Measurements from ENCODE around the gene ACE.
A peak's percentile ranks its signal among the peaks of the same experiment; 100 is the strongest.

The ACE gene

DNA sequence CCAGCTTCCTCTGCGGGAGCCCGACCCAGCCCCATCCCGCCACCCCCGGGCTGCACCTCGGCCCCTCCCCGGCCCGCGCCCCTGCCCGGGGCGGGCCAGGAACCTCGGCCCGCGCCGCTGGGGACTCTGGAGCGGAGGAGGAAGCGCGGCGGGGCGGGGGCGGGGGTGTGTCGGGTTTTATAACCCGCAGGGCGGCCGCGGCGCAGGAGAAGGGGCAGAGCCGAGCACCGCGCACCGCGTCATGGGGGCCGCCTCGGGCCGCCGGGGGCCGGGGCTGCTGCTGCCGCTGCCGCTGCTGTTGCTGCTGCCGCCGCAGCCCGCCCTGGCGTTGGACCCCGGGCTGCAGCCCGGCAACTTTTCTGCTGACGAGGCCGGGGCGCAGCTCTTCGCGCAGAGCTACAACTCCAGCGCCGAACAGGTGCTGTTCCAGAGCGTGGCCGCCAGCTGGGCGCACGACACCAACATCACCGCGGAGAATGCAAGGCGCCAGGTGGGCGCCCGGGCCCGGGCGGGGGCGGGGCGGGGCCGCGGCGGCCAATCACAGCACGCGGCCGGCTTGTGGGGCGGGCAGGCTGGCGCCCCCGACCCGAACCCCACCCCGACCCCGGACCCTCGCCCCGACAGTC lies at the start of gene ACE:
ACE (plus strand) TSS at position 208 of the 626 bp plus-strand sequence; CDS start at position 242, 34 bp downstream.
- no peak for DNase-seq (ENCODE audit: low spot score)

DNA sequence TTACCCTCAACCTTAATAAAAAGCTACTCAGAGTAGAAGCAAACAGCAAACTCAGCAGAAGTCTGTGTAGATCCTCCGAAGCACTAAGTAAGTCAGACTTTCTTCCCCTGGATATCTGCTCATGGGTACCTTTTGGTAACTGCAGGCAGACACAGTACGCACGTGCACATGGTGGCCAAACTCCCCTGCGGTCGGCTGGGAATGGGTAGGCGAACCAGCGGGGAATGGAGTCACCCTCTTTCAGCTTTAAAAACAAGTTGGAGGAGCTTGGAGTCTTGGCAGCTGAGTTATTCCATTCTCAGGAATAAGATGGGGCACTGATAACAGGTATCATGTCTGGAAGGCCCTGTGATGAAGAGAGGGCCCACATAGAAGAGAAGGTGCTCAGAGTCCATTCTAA lies 47.1 kb upstream of the ACE start:
- no peak for DNase-seq (ENCODE audit: low spot score)

DNA sequence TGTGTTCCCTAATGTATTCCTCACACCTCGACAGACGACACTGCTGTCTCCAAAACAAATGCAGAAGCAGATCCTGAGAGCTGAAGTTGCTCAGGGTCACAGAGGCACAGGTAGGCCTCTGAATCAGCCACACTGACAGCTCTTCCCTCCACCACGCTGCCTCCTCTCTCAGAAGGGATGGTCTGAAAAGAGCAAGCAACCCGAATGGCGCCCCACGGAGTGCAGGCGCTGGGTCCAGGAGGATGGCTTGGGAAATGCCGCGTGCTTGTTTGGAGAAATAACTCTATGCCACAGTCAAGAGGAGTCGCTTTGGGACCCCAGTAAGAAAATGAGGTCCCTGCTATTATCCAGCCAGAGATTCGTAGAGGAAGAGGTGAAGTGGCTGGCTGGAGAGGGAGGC lies 46.6 kb upstream of the ACE start:
- no peak for DNase-seq (ENCODE audit: low spot score)

DNA sequence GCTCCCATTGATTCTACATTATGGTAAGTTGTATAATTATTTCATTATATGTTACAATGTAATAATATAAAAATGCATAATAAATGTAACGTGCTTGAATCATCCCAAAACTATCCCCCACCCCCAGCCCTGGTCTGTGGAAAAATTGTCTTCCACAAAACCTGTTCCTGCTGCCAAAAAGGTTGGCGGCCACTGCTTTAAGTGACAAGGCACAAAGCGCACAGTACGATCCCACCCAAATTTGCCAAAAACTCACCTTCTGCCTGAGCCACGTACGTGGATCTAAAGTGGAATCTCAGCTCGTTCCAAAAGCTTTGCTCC lies 45.3 kb upstream of the ACE start:
- DNase-seq (ENCODE audit: low spot score), result no peak

DNA sequence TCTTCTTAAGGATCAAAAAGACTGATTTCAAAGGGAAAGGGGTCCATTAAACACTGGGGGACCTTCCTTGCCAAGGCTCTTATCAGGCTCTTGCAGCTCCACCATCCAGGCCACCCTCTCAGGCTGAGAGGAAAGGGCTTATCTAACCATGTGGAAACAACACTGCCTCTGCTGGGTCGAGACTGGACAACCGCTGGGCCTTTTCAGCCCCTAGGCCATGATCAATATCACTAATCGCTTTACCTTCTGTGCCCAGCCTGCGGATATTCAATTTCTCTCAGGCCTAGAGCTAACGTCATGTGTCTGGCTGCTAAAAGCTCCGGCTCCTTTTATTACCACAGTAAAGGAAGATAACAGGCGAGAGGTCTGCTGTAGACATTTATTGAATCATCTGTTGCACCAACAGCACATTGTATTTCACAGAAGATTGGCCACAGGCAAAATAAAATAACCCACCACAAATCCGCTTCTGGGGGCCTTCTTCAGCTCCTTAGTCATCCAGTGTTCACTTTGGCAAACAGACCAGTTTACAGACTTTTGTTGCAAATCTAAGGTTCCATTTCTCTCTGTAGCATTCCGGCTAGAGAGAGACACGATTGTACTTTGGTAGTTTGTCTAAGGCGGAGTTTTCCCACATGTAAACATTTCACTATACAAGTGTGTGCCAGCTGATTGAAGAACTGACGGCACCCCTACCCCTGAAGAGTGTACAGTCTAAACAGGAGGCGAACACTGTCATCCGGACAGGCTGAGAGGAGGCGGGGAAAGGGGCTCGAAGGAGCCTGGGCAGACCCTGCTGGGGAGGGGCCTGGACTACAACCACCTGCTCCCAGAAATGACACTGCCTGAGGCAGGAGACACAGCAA lies 44.7 kb upstream of the ACE start:
- no peak for DNase-seq (ENCODE audit: low spot score)

DNA sequence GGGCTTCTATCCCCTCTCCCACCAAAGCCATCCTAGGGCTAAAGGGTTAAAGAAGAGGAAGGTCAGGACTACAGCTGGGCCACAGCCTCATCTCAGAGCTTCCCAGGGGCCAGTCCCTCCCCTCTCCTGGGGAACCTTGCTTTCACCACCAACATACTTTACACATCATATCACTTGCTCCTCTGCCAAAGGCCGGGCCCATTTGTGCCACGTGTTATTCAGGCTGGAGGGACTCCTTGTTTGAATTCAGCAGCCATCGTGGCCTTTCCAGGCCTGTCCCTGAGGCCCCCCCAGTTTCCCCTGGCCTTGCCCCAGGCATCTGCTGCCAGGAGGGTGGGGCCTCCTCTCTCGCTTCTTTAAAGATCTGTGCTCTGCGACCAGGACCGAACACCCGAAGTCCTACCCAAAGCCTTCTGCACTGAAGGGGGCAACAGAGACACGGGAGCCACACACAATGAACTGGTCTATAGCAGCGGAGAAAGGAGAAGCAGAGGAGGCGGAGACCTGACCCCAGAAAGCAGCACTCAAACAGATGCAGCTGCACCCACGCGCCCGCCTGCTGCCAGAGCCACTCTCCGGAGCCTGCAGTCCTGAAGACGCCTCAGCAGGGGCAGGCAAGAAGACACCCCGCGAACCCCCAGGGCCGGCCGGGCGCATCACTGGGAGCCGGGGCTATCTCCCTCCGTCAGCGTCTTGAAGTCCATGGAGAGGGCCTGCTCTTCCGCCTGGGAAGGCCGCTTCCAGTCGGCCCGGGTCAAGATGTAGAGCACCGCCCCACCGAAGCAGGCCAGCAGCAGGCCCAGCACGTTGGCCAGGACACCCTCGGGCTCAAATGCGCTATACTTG lies 42.9 kb upstream of the ACE start:
- no peak for DNase-seq (ENCODE audit: low spot score)

DNA sequence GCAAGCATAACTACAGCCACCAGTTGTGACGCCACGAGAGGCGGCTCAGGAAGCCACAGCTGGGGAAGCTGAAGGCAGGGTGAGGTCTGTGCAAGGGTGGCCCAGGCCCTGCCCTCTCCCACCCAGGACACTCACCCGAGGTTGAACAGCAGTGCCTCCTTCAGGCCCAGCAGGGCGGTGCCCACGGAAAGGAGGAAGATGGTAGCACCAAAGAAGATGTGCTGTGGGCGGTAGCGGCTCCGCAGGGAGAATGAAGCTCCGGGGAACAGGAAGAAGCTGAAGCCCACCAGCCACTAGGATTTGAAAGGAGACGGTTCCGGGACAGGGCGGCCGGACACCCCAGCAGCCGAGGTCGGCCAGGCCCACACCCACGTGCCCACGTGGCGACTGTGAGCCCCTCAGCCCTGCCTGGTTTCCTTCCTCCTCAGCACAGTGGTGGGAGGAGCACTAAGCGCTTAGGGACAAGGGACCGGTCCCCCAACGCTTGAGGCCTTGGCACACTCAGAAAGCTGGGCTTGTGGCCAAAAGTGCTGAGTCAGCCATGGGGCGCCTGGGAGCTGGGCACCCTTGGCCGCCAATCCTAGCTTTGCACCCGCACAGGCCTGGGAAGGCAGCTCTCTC lies 41.8 kb upstream of the ACE start:
- peak; percentile 79 for DNase-seq (ENCODE audit: low spot score)

DNA sequence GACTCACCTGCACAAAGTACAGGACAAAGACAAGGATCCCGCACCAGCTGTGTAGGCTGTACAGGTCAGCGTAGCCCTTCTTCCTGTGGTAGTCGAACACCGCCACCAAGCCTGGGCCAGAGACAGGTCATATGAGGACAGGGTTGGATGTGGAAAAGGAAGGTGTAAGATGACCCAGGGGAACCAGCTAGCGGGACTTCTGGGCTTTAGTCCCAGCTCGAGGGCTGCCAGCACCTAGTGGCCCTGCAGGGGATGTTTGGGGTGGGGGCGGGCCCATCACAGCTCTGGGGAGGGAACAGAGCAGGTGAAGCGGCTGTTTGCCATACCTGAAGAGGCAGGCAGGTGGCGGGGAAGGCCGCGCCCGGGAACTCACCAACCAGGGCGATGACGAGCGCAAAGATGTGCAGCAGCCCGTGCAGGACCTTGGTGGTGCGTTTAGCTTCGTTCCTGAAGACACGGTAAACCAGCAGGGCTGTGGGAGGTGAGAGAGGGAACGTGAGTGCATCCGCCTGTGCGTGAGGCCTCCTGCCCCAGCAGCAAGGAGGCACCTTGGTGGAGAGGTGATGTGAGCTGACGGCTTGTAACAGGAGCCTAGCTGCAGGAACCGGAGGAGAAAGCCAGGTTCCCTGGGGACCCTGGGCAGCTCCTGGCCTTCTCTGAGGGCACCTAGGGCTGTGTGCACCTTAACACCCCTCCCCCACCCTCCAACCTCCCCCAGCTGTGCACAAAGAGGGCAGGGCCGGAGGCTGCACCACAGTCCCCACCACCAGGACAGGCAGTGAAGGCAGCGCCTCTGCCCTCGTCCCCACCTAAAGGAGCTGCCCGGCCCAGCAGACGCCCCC lies 41.0 kb upstream of the ACE start:
- no peak for DNase-seq (ENCODE audit: low spot score)

DNA sequence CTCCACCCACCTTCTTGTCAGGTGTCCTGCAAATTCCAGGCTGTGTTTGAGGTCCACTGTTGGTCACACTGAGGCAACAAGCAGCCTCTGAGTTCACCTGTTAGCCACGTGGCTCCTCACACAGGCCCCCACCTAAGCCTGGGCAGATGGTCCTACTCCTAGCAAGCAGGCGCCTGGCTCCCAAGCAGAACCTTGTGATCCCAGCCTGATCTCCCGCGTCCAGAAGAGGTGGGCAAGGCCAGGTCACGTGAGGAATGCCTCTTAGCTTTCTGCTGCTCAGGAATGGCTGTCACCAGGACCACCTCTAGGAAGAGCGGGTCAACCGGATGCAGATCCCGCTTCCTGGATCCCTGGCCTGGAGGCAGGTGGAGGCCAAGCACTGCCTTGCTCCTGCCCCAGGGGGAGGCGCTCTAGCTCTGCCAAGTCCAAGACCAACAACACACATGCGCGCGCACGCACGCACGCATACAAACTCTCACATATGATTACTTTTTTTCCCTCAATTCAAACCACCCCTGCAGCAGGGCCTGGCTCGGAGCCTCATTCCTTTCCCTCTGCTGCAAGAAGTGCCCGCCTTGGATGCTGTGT lies 40.2 kb upstream of the ACE start:
- no peak for DNase-seq (ENCODE audit: low spot score)

DNA sequence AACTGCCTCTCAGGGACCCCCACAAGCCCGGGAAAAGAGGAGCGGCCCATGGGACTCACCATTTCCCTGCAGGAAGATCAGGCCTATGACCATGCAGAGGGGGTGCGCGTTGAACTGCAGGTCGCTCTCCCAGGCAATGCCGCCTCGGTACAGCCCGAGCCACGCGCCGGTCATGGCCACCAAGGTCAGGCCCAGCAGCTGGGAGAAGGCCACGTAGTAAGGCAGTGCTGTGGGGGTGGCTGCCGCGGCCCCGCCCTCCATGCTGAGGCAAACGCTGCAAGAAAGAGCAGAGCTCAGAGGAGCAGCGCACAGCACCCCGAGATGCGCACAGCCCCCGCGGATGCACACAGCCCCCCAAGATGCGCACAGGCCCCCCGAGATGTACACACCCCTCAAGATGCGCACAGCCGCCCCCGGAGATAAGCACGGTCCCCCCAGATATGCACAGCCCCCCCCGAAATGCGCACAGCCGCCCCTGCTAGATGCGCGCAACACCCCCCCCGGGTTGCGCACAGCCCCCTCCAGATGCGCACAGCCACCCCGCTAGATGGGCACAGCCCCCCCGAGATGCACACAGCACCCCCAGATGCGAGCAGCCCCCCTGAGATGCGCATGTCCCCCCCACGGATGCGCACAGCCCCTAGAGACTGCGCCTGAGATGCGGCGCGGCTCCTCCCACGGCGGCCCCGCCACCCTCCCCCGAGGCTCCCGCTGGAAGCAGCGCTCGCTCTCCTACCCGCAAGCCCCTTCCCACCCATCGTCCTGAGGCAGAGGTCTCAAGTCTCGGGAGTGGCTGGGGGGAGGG lies 39.4 kb upstream of the ACE start:
- DNase-seq (ENCODE audit: low spot score), result no peak

DNA sequence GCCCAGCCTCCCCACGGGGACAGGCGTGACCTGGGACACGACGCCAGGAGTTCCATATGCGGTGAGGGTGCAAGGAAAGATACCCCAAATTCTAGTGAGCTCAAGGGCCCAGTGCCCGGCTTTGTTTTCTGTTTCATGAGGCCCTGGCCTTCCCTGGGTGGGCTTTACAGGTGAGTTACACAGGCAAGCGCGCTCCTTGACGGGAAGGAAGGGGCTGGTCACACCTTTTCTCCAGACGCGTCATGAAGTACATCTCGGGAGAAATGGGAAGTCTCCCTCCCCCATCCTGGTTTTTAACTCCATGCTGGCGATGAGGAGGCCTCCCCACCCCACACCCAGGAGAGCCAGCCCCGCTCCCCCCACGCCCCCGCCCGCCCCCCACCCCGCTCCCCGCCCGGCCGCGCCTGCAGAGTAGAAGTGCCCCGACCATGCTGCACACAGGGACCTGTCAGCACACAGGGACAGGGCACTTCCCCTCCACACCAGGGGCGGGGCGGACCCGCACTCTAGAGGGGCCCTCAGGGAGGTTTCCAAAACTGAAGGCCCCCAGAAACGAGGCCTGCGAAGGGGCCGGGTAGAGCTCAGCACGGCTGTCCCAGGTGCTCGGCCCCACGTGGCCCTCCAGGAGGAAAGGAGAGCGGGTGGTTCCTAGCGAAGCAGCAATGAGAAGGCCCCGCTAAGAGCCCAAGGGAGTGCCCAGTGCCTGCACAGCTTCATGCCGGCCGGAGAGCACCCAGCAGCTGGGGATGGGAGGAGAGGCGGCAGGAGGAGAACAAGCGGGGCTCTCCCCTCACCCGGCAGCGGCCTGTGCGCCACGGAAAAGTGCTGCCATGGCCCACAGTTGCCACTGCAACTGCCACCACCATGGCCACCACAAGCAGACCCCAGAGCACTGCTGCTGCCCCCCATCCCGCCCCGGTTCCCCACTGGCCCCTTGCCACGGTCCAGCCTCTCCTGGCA lies 38.5 kb upstream of the ACE start:
- no peak for DNase-seq (ENCODE audit: low spot score)

DNA sequence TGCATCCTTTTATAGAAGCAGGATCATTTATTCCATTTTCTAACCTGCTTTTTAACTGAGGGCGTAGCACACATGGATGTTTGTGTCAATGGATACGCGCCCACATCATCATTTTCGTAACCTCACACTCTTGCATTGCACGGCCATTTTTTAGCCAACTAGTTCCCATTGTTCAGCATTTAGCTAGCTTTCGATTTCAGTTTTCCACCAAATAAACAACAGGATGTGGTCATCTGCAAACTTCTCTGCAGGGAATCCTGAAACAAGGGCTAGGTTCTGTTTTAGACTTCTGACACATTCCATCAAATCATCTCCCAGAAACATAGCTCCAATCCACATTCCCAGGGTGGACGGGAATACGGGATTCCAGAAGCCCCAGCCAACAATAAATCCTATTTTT lies 37.2 kb upstream of the ACE start:
- DNase-seq (ENCODE audit: low spot score), result no peak

DNA sequence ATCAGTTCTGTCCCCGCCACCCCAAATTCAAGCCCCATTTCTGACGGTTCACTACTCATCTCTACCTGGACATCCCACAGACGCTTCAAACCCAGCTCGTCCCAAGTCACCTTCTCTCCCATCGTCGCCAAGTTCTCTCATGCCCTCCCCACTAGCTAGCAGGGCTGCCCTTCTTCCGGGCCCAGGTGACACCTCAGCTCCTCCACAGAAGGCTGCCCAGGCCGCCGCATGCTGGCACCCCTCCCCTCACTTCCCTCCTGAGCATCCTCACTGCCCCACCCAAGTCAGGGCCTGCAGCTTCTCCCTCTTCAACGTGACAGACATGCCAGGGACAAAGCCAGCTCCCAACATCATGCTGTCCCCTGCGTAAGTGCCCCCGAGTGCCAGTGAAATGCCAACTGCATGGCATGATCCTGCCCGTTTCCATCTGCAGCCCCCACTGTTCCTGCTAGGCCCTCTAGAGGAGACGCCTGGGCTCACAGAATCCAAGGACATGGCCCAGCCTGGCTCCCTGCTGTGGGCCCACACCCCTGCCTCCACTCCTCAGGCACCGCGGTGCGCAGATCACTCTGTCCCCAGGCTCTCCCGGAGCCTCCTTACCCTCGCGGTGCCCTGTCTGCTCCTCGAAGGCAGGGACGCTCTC lies 36.6 kb upstream of the ACE start:
- no peak for DNase-seq (ENCODE audit: low spot score)

DNA sequence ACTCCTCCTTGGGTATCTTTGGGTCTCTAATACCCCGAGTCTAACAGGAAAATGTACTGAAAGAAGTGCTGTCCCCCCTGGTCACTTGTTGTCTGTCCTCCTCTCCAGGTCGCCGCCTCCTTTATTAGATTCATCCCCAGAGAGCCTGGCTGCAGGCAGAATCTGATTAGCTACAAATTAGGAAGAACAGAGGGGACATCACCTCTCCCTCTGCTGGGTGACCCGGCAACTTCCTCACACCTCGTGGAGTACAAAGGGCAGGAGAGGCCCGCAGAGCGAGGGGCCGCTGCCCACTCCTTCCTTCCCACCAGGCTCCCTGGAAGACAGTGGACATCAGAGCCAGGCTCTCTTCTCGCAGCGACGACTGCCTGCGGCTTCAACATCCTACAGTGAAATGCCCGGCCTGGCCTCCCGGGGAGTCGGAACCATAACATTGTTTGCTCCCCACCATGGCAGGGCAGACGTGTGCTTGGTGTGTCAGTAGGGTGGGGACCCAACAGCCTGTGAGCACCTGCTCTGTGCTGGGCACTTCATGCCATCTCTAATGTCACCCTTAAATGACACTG lies 36.0 kb upstream of the ACE start:
- no peak for DNase-seq (ENCODE audit: low spot score)

DNA sequence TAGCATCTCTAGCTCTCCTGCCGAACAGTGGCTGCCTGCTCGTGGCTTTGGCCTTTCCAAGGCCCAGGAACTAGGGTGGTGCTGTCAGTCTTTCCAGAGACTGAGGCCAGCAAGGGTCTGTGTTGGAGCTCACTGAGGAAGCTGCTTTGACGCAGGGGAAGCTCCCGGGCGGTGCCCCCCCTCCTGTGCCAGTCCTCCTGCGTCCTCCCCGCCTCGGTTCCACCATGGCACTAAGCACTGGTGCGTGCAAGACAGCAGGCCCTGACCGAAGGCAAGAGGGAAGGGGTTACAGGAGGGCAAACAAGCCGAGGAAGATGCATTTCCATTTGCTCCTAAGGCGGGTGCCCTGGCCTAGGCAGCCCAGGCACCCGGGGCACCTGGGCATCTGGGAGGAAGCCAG lies 35.2 kb upstream of the ACE start:
- no peak for DNase-seq (ENCODE audit: low spot score)

DNA sequence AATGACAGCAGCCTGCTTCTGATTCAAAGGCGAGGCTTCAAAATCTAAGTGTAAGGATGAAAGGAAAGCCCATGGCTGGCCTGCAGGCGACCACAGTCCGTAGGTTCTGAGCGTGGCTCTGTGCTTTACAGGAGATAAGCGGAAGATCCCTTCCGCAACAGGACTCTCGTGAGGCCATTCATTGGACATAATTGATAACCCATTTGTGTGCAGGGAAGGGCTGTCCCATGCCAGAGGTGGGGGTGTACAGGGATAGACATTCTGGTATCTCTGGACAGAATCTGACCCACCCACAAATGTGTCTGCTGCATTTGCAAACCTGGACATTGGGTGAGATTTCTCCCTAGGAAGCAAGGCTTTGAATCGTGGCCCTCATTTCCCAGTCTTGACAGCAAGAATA lies 34.8 kb upstream of the ACE start:
- DNase-seq (ENCODE audit: low spot score), result no peak

DNA sequence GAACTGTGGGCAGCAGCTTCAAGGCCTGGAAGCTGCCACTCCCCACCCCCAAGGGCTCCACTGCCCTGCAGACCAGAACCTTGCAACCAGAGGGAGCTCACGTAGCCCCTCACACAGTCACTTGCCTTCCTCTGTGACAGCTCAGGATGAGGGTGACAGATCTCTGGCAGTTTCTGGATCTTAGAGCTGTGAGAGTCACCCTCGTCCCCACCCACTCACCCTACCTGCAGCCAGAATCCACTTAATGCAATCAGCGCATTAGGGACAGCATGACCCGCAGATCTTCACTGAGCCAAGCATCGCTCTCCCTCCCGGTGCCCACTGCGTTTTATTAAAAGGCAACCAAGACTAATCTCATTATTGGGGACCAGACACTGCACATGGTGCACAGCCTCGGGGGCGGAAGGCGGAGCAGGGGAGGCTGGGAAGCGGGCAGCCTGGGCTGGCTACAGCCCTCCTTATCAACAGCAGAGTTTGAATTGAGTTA lies 34.3 kb upstream of the ACE start:
- no peak for DNase-seq (ENCODE audit: low spot score)

DNA sequence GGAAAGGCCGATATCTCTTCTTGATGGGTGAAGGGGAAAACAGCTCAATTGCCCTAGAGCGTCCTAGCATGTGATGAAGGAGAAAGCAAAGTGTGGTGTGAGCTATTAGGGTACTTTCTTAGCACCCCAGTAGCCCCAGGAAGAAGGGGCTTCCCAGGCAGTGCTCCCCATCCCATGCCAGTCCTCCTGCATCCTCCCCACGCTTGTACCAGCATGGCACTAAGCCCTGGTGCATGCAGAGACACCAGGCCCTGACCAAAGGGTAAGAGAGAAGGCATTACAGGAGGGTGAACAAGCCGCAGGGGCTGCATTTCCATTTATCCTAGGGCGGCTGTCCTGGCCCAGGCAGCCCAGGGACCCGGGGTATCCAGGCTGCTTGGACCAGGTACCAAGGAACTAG lies 33.8 kb upstream of the ACE start:
- DNase-seq (ENCODE audit: low spot score), result no peak

All from Ammon's horn (tissue), 1 donor.